Measurements from ENCODE around the gene PROM1.

Gene PROM1

GRCh38 chr4:15936495-15936894 is 147.3 kb downstream of the PROM1 start:
- no peak for DNase-seq

DNA sequence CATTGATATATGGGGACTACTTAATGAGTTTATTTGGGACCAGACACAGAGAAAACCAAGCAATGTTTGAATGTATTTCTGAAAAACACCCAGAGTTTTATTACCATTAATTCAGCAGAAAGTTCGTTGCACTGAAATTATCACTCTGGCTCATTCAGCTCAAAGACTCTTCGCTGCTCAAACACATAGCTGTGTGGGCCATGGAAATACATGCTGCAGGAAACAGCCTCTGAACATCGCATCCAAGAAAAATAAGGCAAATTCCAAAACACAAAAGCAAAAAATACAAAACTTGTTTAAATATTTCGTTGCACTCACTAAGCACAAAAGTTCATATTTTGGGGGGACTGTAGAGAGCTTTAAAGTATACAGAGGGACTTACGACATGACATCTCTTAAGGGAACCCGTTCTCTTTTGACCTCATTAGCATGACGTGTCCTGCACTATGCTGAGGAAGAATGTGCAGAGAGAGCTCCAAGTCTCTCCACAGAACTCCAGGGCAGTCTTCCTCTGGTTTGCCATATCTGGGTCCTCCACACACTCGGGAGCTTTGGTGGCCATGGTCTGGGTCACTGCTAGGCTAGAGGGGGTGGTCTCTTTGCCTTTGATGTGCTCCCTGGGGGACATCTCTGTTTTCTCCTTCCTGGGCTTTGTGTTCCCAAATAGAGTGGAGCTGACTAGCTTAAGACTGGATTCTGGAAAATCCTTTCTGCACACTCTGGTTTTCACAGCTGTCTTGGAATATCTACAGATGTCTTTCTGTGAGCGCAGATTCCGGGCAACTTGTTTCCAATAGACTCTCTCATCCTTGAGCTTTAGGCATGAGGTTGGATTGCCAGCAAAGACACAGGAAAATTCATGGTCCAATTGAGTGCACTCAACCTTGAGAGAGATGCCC is 148.1 kb downstream of the PROM1 start:
- no peak for DNase-seq

DNA sequence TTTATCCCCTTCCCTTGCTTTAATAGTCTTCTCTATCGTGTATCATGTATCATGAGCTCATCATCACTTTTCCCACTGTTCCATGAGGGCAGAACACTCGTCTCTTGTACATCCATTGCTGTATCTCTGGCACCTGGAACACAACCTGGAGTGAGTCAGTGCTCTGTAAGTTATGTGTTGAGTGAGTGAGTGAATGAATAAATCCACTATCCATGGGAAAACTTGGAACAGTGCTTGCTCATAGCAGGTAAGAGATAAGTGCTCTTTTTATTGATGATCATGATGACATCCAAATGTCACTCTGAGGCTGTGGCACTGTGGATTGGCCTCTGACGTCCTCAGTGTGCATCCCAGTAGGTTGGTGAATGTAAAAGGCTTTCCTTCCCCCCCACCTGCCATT is 149.6 kb downstream of the PROM1 start:
- no peak for DNase-seq

DNA sequence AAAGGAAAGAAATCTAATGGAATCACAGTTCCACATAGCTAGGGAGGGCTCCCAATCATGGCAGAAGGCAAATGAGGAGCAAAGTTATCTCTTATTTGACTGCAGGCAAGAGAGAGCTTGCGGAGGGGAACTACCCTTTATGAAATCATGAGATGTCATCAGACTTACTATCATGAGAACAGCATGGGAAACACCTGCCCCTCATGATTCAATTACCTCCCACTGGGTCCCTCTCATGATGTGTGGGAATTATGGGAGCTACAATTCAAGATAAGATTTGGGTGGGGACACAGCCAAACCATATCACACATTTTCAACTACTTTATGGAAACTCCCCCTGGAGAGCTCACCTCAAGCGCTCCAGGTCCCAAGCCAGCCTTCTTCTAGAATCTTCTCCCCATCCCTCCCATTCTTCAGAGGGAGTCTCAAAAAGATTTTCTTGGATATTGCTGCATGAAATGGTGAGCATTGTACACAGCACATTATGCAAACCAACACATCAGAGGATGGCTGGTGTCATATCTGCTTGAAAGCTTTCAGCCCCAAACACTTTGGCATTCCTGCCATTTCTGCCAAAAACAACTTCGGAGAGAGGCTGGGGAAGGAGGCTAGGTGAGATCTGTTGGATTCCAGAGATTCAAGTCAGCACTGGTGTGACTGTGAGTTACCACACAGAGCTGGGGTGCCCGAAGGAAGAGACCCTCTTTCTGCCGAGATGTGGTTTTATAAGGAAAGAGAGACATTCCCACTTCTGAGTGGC is 152.2 kb downstream of the PROM1 start:
- DNase-seq, result no peak

DNA sequence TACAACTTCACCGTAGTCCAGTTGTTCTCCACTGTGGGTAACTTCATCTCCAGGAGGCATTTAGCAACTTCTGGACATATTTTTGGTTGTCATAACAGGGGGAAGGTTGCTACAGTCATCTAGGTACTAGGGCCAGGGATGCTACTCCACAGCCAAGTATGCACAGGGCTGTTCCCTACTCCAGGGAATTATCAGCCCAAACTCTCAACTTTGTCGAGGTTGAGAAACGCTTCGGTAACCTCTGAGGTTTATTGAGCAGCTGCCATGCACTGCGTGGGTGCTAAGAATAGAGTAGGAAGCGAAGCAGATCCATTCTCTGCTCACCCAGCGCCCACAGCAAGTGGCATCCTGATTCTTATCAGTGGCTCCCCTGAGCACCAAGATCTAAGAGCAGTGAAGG is 153.5 kb downstream of the PROM1 start:
- no peak for DNase-seq

DNA sequence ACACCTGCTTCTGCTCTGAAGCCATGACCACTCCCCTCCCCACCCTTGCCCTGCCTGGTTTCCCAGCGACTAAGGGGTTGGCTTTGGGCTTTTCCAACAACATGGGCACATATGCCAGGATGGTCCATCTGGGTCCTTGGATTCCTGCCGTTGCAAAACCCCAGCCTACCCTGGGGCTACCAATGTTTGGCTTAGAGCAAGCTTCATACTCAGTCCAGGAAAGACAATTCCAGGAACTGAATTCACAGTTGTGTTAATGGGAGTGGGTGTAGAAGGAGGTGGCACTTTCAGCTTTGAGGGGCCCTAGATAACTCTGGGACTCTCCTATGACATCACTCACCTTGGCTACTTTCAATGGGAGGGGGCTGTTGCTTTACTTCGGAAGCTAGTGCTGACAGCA is 154.3 kb downstream of the PROM1 start:
- no peak for DNase-seq

DNA sequence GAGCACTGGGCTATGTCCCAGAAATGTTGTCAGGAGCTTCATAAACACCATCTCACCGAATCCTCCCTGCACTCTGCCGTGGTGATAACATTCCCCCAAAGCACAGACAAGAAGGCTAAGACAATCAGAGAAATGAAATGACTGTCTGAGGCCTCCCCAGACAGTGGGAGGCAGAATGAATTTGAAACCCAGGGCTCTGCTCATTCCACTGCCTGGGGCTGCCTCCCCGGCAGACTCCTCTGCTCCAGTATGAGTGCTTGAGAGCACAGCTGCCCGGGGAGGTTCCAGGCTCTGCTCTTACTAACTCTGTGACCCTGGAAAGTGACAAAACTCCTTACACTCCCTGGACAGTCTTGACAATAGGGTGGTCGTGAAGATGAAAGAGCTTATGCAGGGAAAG is 154.9 kb downstream of the PROM1 start:
- no peak for DNase-seq

GRCh38 chr4:15926486-15926885 is 157.3 kb downstream of the PROM1 start:
- DNase-seq, result no peak

DNA sequence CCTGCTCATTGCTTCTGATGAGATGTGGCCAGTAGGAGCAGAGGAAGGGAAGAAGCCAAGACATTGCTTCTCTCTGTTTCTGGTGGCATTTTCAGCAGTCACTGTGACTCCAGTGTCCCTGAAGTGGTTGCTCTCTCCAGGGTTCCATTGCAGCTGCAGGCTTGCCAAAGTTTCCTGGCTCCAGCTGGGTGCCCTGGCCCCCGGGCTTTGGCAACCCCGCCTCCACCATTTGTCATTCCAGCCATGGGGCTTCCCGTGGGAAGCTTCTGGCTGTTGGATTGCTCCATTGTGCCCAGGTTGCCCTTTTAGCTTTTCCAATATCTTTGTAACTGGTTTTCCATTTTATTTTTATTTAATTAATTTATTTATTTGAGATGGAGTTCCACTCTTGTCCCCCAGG is 158.0 kb downstream of the PROM1 start:
- no peak for DNase-seq

DNA sequence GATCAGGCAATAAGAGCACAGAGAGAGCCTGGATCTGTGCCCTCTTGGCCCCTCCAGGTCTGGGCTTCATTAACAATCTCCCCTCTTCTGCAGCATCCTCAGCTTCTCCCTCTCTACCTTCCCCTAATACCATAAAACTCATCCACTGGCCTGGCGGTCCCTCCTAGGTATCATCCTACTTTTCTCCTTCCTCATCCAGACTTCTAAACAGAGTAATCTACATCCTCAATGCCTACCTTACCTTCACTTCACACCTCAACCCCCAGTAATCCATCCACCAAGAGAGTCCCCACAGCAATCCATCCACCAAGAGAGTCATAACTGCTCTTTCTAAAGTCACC is 162.3 kb downstream of the PROM1 start:
- DNase-seq, result no peak

DNA sequence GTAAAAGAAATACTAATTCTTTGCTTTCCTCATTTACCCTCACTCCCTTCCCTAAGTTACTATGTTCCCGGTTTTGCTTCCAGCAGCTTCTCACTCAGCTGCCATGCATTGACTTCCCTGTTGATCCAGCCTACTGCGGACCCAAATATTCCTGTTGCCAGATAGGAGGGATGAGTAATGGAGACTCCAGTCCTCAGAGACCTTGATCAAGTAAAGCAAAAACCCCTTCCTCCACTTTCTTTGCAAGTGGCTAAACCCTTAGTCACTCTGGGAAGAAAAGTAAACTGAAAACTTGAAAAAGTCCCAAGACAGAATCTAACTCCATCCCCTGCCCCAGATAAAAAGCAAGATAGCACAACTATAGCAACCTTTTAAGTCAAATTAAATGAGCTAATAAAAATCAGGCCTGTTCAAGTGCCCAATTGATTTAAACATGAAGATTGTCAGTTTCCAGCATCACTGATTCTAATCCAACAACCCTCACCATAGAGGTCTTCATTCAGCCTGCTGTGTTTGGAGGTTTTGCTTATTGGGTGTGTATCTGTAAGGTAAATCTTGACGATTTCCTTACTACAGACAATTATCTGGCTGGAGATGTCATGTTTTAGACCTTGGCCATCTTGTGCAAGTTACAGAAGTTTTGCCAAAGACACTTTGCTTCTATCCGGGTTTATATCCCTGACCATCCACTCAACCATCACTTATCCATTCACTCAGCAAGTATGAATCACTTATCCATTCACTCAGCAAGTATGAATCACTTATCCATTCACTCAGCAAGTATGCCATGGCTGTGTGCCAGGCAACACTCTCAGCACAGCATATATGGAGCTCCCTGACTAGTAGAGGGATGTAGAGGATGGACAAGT is 162.9 kb downstream of the PROM1 start:
- peak; percentile 0 for DNase-seq

- DNase-seq, result no peak
Observed at GRCh38 chr4:15918484-15919129, 165.2 kb downstream of the PROM1 start.
